HCT116 (cell line): ENCODE results near the gene INTS14. TPM values are rescaled to one million over a fixed set of nuclear protein-coding genes. Genes with fewer than 3 reads are reported as not detected.
A peak's percentile ranks its signal among the peaks of the same experiment; 100 is the strongest.

ENCODE experiments used
- ATAC-seq: fragments of 200-7000 bp; cut with Tn5 transposase; 2 replicates; pipeline ENCODE4 v1.9.1; 2020; ENCODE audit warnings: mild to moderate bottlenecking, moderate library complexity
- BruUV-seq: library from RNA; stranded (reverse); fragments of 400-500 nt; replicated peaks from 2 replicates; lab custom pipeline; 2021; lab: Mats Ljungman, UMichigan
- CTCF ChIA-PET: fragments of 300-600 bp; sonication (Branson Sonifier 250); formaldehyde crosslinking; loops from one replicate; lab custom pipeline; 2021; ENCODE audit warnings: antibody characterized with exemption; lab: Charles Lee
- POLR2A ChIA-PET: fragments of 300-600, 350-600 bp; sonication (Branson Sonifier 250); formaldehyde crosslinking; loops from one replicate; lab custom pipeline; 2021; ENCODE audit warnings: antibody characterized with exemption; lab: Charles Lee
- RAD21 ChIA-PET, 2 experiments: fragments of 300-600 bp; sonication (Branson Sonifier 250); formaldehyde crosslinking; loops; one replicate each; lab custom pipeline; 2023; ENCODE audit warnings: low total read pairs in 2 of 2; ENCODE audit not compliant: uncharacterized antibody in 2 of 2, unreplicated experiment in 2 of 2, low non-redundant PET in 1 of 2; lab: Charles Lee
- DNase-seq: peaks from one replicate; pipeline ENCODE4 v3.0.0-alpha.2; 2010; ENCODE audit warnings: low read depth, low spot score
- H2AFZ ChIP-seq: fragments of 200-600 bp; shearing (Covaris generic), sonication (generic); 2 replicates; pipeline ENCODE4 v1.6.1; 2017; ENCODE audit warnings: low read depth, mixed run types, mixed read lengths, antibody characterized with exemption, low read length; ENCODE audit not compliant: poor library complexity, severe bottlenecking
- H3K27ac ChIP-seq: 2 replicates; pipeline ENCODE4 v1.5.1; 2012; ENCODE audit warnings: low read depth, low read length
- H3K27me3 ChIP-seq: fragments of 200-600 bp; sonication (generic); 2 replicates; pipeline ENCODE4 v1.6.1; 2016; ENCODE audit warnings: mixed run types, low read length, mixed read lengths; ENCODE audit not compliant: insufficient read depth
- H3K36me3 ChIP-seq, 2 experiments: fragments of 200-500 bp in 1 of 2; fragments of 200-600 bp in 1 of 2; sonication (Bioruptor generic) in 1 of 2; sonication (generic) in 1 of 2; 2 replicates each; pipeline versions ENCODE4 v1.5.1 to v1.6.1; 2014 to 2016; ENCODE audit warnings: low read length in 2 of 2, inconsistent platforms in 1 of 2, mixed read lengths in 1 of 2, mixed run types in 1 of 2; ENCODE audit not compliant: insufficient read depth in 2 of 2, control insufficient read depth in 1 of 2
- H3K4me1 ChIP-seq, 2 experiments: fragments of 200-600 bp in 1 of 2; sonication (generic) in 1 of 2; 2 replicates each; pipeline versions ENCODE4 v1.5.1 to v1.6.1; 2012 to 2017; ENCODE audit warnings: low read length in 2 of 2, inconsistent platforms in 1 of 2, mild to moderate bottlenecking in 1 of 2, mixed read lengths in 1 of 2, mixed run types in 1 of 2, moderate library complexity in 1 of 2; ENCODE audit not compliant: insufficient read depth in 2 of 2, control insufficient read depth in 1 of 2
- H3K4me2 ChIP-seq: fragments of 200-600 bp; sonication (generic); 2 replicates; pipeline ENCODE4 v1.6.1; 2017; ENCODE audit warnings: mixed run types, low read length, mixed read lengths
- H3K4me3 ChIP-seq, 2 experiments: fragments of 200-600 bp in 1 of 2; sonication (generic) in 1 of 2; replicated peaks in 1 of 2; 2 replicates each; pipeline ENCODE4 v1.5.1; 2011 to 2016; ENCODE audit warnings: low read length in 2 of 2, control low read depth in 1 of 2, low read depth in 1 of 2, mild to moderate bottlenecking in 1 of 2, mixed read lengths in 1 of 2, mixed run types in 1 of 2
- H3K79me2 ChIP-seq: fragments of 200-600 bp; sonication (generic); 2 replicates; pipeline ENCODE4 v1.6.1; 2017; ENCODE audit warnings: mild to moderate bottlenecking, mixed run types, low read length, moderate library complexity, mixed read lengths; ENCODE audit not compliant: insufficient read depth
- H3K9ac ChIP-seq: fragments of 200-600 bp; sonication (generic); 2 replicates; pipeline ENCODE4 v1.6.1; 2016; ENCODE audit warnings: low read length, mixed read lengths
- H3K9me2 ChIP-seq: fragments of 200-600 bp; sonication (generic), shearing (Covaris generic); 2 replicates; pipeline ENCODE4 v1.6.1; 2017; ENCODE audit warnings: mixed run types, mild to moderate bottlenecking, moderate library complexity; ENCODE audit not compliant: insufficient read depth
- H3K9me3 ChIP-seq, 2 experiments: fragments of 200-500 bp in 1 of 2; fragments of 200-600 bp in 1 of 2; sonication (Bioruptor generic) in 1 of 2; sonication (generic) in 1 of 2; 2 replicates each; pipeline ENCODE4 v1.6.1; 2014 to 2017; ENCODE audit warnings: low read length in 2 of 2, mixed read lengths in 2 of 2, inconsistent platforms in 1 of 2, low read depth in 1 of 2, mild to moderate bottlenecking in 1 of 2, mixed run types in 1 of 2, moderate library complexity in 1 of 2; ENCODE audit not compliant: control insufficient read depth in 1 of 2, insufficient read depth in 1 of 2
- H4K20me1 ChIP-seq: fragments of 200-600 bp; sonication (generic), shearing (Covaris generic); 2 replicates; pipeline ENCODE4 v1.6.1; 2017; ENCODE audit warnings: mixed run types, mild to moderate bottlenecking, moderate library complexity; ENCODE audit not compliant: insufficient read depth
- ATF3 ChIP-seq: IDR thresholded peaks from 2 replicates; pipeline ENCODE4 v1.6.1; 2012
- CBX3 ChIP-seq: IDR thresholded peaks from 2 replicates; pipeline ENCODE4 v1.6.1; 2012; ENCODE audit warnings: low read depth
- CEBPB ChIP-seq: IDR thresholded peaks from 2 replicates; pipeline ENCODE4 v1.6.1; 2012; ENCODE audit warnings: low read depth
- EZH2 ChIP-seq: fragments of 200-600 bp; sonication (generic); IDR thresholded peaks from 2 replicates; pipeline ENCODE4 v1.6.1; 2017; ENCODE audit warnings: antibody characterized with exemption, mixed run types
- EZH2phosphoT487 ChIP-seq: fragments of 200-600 bp; IDR thresholded peaks from 2 replicates; pipeline ENCODE4 v1.6.1; 2018; ENCODE audit warnings: antibody characterized with exemption, borderline replicate concordance
- POLR2AphosphoS5 ChIP-seq: IDR thresholded peaks from 2 replicates; pipeline ENCODE4 v1.6.1; 2011; ENCODE audit warnings: mild to moderate bottlenecking, low read depth, low read length, moderate library complexity
- REST ChIP-seq: IDR thresholded peaks from 2 replicates; pipeline ENCODE4 v1.6.1; 2012; ENCODE audit warnings: low read depth
- SIN3A ChIP-seq: IDR thresholded peaks from 2 replicates; pipeline ENCODE4 v1.6.1; 2012; ENCODE audit warnings: low read depth
- TCF7L2 ChIP-seq: IDR thresholded peaks from 2 replicates; pipeline ENCODE4 v1.7.0; 2011; ENCODE audit warnings: borderline replicate concordance, inconsistent platforms; ENCODE audit not compliant: insufficient read depth, insufficient read length; ENCODE audit errors: extremely low read depth
- YY1 ChIP-seq: IDR thresholded peaks from 2 replicates; pipeline ENCODE4 v1.6.1; 2011; ENCODE audit warnings: low read length, low read depth, moderate library complexity, mild to moderate bottlenecking; ENCODE audit not compliant: insufficient replicate concordance; ENCODE audit errors: extremely low read depth
- ZFX ChIP-seq: fragments of 450-650 bp; IDR thresholded peaks from 2 replicates; pipeline ENCODE4 v1.6.1; 2017
- ZNF274 ChIP-seq: fragments of 200-500 bp; sonication (Bioruptor generic); IDR thresholded peaks from 2 replicates; pipeline ENCODE4 v1.6.1; 2014; ENCODE audit warnings: mild to moderate bottlenecking, low read depth, low read length, inconsistent platforms
- intact Hi-C: fragments of 100-400 bp; cut with micrococcal nuclease; formaldehyde crosslinking; loops from 2 replicates; pipeline ENCODE4 v1.10.0; 2022
- total RNA-seq: library from RNA; stranded (reverse); gene quantifications from one replicate; pipeline ENCODE4 v1.2.1, GENCODE V29; 2021; ENCODE audit not compliant: unreplicated experiment

The INTS14 gene
- total RNA-seq, 1 experiment from 2014 or later: 50.1 TPM

- TF ChIP-seq ZNF274: no peak
Measured at GRCh38 chr15:65579762-65580161, 31.2 kb downstream of the INTS14 start (continued).

- intact Hi-C loops: no loop called here
- Histone ChIP-seq H3K9me2 (no peaks in the 10 kb centered on the region), H2AFZ (no peak overlapping the region), H3K9me3 (no peaks in the 10 kb centered on the region), H3K9ac (no peak overlapping the region), H3K79me2 (no peaks in the 10 kb centered on the region), H3K36me3 (peaks cover 29 to 54% of the 10 kb centered on the region in 2 experiments), H3K4me3 (no peak overlapping the region), H3K27ac (no peak overlapping the region), H3K4me1 (no peaks in the 10 kb centered on the region), H4K20me1 (no peaks in the 10 kb centered on the region), H3K4me2 (no peak overlapping the region), H3K27me3 (no peaks in the 10 kb centered on the region)
- ChIA-PET RAD21 (no interaction called here), POLR2A (interaction anchor here (1.3 kb wide), 1 partner anchor 21 kb away, joined by 3 read pairs; no protein-coding TSS in a partner anchor), CTCF (no interaction called here)
- DNase-seq (no peak), ATAC-seq (no peak)
- TF ChIP-seq CBX3 (no peak), EZH2phosphoT487 (no peak), POLR2AphosphoS5 (0 out of 2 replicates have a peak, but pooled peaks have one; percentile 16)
- BruUV-seq: TSS peak; percentile 43
Measured at GRCh38 chr15:65578904-65579728, 31.8 kb downstream of the INTS14 start.

GRCh38 chr15:65577129-65577996, 33.6 kb downstream of the INTS14 start:
- H3K36me3 ChIP-seq: peaks cover 29 to 49% of the 10 kb centered on the region in 2 experiments
- intact Hi-C loops: no loop called here
- no peak overlapping the region for H3K4me3 ChIP-seq
- H3K9me2 ChIP-seq: no peaks in the 10 kb centered on the region
- no peaks in the 10 kb centered on the region for H4K20me1 ChIP-seq
- no peaks in the 10 kb centered on the region for H3K27me3 ChIP-seq
- H3K4me2 ChIP-seq: no peak overlapping the region
- ATAC-seq: no peak
- H3K4me1 ChIP-seq: no peaks in the 10 kb centered on the region
- ChIA-PET CTCF (no interaction called here), RAD21 (no interaction called here), POLR2A (no interaction called here)
- no peak overlapping the region for H2AFZ ChIP-seq
- TSS peak; percentile 53 for BruUV-seq
- no peaks in the 10 kb centered on the region for H3K79me2 ChIP-seq
- no peaks in the 10 kb centered on the region for H3K9me3 ChIP-seq
- no peak overlapping the region for H3K9ac ChIP-seq
- DNase-seq: no peak
- no peak overlapping the region for H3K27ac ChIP-seq
- TF ChIP-seq TCF7L2 (no peak), REST (no peak), EZH2 (no peak), ATF3 (no peak), YY1 (no peak), SIN3A (no peak), ZFX (no peak), CEBPB (no peak)
